ENCODE results near the gene WDFY4. TPM values are rescaled to one million over a fixed set of nuclear protein-coding genes. Genes with fewer than 3 reads are reported as not detected.

WDFY4 gene
- polyA plus RNA-seq, 2 of the 4 experiments (the other 2 are of a cell fraction) = not detected

DNA sequence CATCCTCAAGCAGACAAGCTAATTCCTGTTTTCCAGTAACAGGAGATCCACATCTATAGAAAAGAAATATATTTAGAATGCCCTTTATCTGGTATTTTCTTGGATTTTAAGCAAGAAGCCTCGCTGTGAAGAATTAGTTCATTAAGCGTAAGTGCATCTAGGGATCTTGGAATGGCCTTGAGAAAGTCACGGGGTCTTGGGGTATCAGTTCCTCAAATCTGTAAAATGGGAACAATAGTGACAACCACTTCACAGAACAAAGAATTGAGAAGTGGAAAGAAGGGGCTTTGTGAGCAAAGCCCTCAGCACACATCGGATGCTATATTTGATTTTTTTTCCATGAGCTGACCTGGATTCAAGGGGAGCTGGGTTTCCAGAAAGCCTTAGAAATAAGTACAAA is 32.3 kb upstream of the WDFY4 start:
- H3K4me2 ChIP-seq = no peak overlapping the region
- ATAC-seq = no peak
- POLR2A ChIA-PET = no interaction called here
- CTCF ChIA-PET = interaction anchor here (1.0 to 10.4 kb wide), 3 partner anchors 12 to 101 kb away, joined by 3 to 315 read pairs (median 3); no protein-coding TSS in a partner anchor
- H3K27ac ChIP-seq = no peak overlapping the region
- H3K4me1 ChIP-seq = 0 out of 3 replicates have a peak, but pooled peaks cover 3% of the 10 kb centered on the region
- no peak for DNase-seq (ENCODE audit: low read depth in 1 of 2, low spot score in 1 of 2)
- H3K4me3 ChIP-seq = no peak overlapping the region
- no peaks in the 10 kb centered on the region for H3K9me3 ChIP-seq
- no peak for FAIRE-seq
- TF ChIP-seq POLR2A (IDR thresholded peaks at IDR 0.05; ENCODE audit: low read length) = no peak
- no peak for TF ChIP-seq RCOR1 (IDR thresholded peaks at IDR 0.05; ENCODE audit: low read depth, low read length)
- TF ChIP-seq RAD21 (conservative IDR thresholded peaks at IDR 0.05 in 1 of 2, IDR thresholded peaks at IDR 0.05 in 1 of 2) = no peak
- TF ChIP-seq ZNF302 (CRISPR knock-in tag; IDR thresholded peaks at IDR 0.05) = no peak
- no peak for TF ChIP-seq EP300 (IDR thresholded peaks at IDR 0.05)
- no peak for TF ChIP-seq POLR2AphosphoS2 (conservative IDR thresholded peaks at IDR 0.05; ENCODE audit: low read length)
- TF ChIP-seq MAZ (IDR thresholded peaks at IDR 0.05; ENCODE audit: borderline replicate concordance, low read depth, low read length) = no peak
- TF ChIP-seq FOXS1 (CRISPR knock-in tag; IDR thresholded peaks at IDR 0.05) = no peak
- TF ChIP-seq CBX2 (IDR thresholded peaks at IDR 0.05; ENCODE audit: borderline replicate concordance, low read depth) = no peak
- no peak for TF ChIP-seq HOXA7 (CRISPR knock-in tag; IDR thresholded peaks at IDR 0.05)
- no peak for TF ChIP-seq HDAC2 (IDR thresholded peaks at IDR 0.05)
- no peak for TF ChIP-seq SREBF2 (IDR thresholded peaks at IDR 0.05)
- no peak for TF ChIP-seq NFE2L2 (conservative IDR thresholded peaks at IDR 0.05; ENCODE audit: low read length)
- TF ChIP-seq, protein P1, sequence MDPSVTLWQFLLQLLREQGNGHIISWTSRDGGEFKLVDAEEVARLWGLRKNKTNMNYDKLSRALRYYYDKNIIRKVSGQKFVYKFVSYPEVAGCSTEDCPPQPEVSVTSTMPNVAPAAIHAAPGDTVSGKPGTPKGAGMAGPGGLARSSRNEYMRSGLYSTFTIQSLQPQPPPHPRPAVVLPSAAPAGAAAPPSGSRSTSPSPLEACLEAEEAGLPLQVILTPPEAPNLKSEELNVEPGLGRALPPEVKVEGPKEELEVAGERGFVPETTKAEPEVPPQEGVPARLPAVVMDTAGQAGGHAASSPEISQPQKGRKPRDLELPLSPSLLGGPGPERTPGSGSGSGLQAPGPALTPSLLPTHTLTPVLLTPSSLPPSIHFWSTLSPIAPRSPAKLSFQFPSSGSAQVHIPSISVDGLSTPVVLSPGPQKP (IDR thresholded peaks at IDR 0.05; ENCODE audit: low read depth, low read length) = no peak
- TF ChIP-seq, protein P2, sequence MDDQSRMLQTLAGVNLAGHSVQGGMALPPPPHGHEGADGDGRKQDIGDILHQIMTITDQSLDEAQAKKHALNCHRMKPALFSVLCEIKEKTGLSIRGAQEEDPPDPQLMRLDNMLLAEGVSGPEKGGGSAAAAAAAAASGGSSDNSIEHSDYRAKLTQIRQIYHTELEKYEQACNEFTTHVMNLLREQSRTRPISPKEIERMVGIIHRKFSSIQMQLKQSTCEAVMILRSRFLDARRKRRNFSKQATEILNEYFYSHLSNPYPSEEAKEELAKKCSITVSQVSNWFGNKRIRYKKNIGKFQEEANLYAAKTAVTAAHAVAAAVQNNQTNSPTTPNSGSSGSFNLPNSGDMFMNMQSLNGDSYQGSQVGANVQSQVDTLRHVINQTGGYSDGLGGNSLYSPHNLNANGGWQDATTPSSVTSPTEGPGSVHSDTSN (IDR thresholded peaks at IDR 0.05) = no peak
- no peak for TF ChIP-seq ESRRA (IDR thresholded peaks at IDR 0.05; ENCODE audit: borderline replicate concordance, low read length)
- TF ChIP-seq EHF (CRISPR knock-in tag; IDR thresholded peaks at IDR 0.05) = no peak
- 90% methylated on average over 4 of the region's 4 CpGs for WGBS (ENCODE audit: missing lambda C conversion rate)

DNA sequence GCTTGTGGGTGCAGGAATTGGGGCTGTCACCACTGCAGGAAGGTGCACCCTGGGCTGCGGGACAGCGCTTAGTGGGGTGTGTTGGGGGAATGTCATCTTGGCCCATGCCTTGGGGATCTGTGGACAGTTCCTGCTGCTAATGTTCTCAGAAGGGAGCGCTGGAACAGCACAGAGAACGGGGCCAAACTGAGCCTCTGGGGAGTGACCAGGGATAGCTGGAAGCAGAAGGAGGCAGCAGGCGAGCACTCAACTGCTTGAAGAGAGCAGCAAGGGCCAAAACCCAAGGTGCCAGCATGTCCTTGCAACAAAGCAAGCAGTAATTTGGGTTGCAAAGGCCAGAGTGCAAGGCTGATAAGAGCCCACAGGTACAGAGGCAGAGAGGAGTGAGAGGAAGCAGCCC is 31.3 kb upstream of the WDFY4 start:
- Histone ChIP-seq H3K4me2 (no peak overlapping the region), H3K4me3 (no peak overlapping the region), H3K27ac (no peak overlapping the region), H3K9me3 (no peaks in the 10 kb centered on the region), H3K4me1 (0 out of 3 replicates have a peak, but pooled peaks cover 3% of the 10 kb centered on the region)
- POLR2A ChIA-PET = no interaction called here
- FAIRE-seq (no peak), ATAC-seq (no peak), DNase-seq (ENCODE audit: low read depth in 1 of 2, low spot score in 1 of 2) (no peak)
- TF ChIP-seq BHLHE40 (IDR thresholded peaks at IDR 0.05; ENCODE audit: low read depth, low read length) = no peak
- TF ChIP-seq HDAC2 (IDR thresholded peaks at IDR 0.05) = no peak
- TF ChIP-seq TP53 (CRISPR knock-in tag; IDR thresholded peaks at IDR 0.05) = no peak
- TF ChIP-seq, protein P3, sequence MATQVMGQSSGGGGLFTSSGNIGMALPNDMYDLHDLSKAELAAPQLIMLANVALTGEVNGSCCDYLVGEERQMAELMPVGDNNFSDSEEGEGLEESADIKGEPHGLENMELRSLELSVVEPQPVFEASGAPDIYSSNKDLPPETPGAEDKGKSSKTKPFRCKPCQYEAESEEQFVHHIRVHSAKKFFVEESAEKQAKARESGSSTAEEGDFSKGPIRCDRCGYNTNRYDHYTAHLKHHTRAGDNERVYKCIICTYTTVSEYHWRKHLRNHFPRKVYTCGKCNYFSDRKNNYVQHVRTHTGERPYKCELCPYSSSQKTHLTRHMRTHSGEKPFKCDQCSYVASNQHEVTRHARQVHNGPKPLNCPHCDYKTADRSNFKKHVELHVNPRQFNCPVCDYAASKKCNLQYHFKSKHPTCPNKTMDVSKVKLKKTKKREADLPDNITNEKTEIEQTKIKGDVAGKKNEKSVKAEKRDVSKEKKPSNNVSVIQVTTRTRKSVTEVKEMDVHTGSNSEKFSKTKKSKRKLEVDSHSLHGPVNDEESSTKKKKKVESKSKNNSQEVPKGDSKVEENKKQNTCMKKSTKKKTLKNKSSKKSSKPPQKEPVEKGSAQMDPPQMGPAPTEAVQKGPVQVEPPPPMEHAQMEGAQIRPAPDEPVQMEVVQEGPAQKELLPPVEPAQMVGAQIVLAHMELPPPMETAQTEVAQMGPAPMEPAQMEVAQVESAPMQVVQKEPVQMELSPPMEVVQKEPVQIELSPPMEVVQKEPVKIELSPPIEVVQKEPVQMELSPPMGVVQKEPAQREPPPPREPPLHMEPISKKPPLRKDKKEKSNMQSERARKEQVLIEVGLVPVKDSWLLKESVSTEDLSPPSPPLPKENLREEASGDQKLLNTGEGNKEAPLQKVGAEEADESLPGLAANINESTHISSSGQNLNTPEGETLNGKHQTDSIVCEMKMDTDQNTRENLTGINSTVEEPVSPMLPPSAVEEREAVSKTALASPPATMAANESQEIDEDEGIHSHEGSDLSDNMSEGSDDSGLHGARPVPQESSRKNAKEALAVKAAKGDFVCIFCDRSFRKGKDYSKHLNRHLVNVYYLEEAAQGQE (IDR thresholded peaks at IDR 0.05) = no peak
- TF ChIP-seq, protein P4, sequence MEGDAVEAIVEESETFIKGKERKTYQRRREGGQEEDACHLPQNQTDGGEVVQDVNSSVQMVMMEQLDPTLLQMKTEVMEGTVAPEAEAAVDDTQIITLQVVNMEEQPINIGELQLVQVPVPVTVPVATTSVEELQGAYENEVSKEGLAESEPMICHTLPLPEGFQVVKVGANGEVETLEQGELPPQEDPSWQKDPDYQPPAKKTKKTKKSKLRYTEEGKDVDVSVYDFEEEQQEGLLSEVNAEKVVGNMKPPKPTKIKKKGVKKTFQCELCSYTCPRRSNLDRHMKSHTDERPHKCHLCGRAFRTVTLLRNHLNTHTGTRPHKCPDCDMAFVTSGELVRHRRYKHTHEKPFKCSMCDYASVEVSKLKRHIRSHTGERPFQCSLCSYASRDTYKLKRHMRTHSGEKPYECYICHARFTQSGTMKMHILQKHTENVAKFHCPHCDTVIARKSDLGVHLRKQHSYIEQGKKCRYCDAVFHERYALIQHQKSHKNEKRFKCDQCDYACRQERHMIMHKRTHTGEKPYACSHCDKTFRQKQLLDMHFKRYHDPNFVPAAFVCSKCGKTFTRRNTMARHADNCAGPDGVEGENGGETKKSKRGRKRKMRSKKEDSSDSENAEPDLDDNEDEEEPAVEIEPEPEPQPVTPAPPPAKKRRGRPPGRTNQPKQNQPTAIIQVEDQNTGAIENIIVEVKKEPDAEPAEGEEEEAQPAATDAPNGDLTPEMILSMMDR (IDR thresholded peaks at IDR 0.05) = no peak
- no peak for TF ChIP-seq FOSL2 (IDR thresholded peaks at IDR 0.05)
- no peak for TF ChIP-seq FOSL2 (CRISPR knock-in tag; IDR thresholded peaks at IDR 0.05)
- no peak for TF ChIP-seq KDM5A (IDR thresholded peaks at IDR 0.05)
- no peak for TF ChIP-seq PHF8 (IDR thresholded peaks at IDR 0.05; ENCODE audit: borderline replicate concordance, low read depth)
- no peak for TF ChIP-seq ZSCAN20 (CRISPR knock-in tag; IDR thresholded peaks at IDR 0.05)
- TF ChIP-seq MAZ (IDR thresholded peaks at IDR 0.05; ENCODE audit: borderline replicate concordance, low read depth, low read length) = no peak
- CTCF ChIA-PET = interaction anchor here (6.0 to 10.4 kb wide), 2 partner anchors 15 to 102 kb away, joined by 69 to 315 read pairs; no protein-coding TSS in a partner anchor
- WGBS (ENCODE audit: missing lambda C conversion rate) = 95% methylated on average over 5 of the region's 5 CpGs
